Measurements from ENCODE around the gene ASIC1. TPM values are rescaled to one million over a fixed set of nuclear protein-coding genes. Genes with fewer than 3 reads are reported as not detected.
"Not testable (repeated sequence)": the region's sequence is repeated elsewhere in the genome, so short reads cannot be mapped to it uniquely, and the experiment has no call there.

Gene ASIC1
- total RNA-seq, 4 donors from 2014 or later, result 0.59 to 2.2 (median 1.5) TPM

DNA sequence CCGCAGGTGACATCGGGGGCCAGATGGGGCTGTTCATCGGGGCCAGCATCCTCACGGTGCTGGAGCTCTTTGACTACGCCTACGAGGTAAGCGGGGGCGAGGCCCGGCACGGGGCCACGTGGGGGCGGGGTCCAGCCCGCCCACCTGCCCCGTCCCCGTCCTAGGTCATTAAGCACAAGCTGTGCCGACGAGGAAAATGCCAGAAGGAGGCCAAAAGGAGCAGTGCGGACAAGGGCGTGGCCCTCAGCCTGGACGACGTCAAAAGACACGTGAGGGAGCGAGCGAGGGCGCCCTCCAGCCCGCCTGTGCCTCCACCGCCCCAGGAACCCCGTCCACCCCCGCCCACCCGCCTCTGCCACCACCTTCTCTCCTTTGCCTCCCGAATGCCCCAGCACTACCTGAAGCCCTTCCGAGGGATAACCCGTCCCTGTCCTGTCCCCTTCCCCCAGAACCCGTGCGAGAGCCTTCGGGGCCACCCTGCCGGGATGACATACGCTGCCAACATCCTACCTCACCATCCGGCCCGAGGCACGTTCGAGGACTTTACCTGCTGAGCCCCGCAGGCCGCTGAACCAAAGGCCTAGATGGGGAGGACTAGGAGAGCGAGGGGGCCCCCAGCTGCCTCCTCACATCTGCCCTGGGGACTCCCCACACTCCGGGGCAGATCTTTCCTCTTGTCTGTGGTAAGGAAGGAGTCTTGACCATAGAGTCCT is 23.9 kb downstream of the ASIC1 start:
- DNase-seq (ENCODE audit: low spot score in 2 of 2), result no peak
- 55% methylated on average over 21 of the region's 46 CpGs for WGBS
- Histone ChIP-seq H3K4me3 (peak overlapping the region; percentile 13), H3K27me3 (no peaks in the 10 kb centered on the region), H3K9me3 (no peaks in the 10 kb centered on the region), H3K4me1 (peaks cover 22% of the 10 kb centered on the region), H3K36me3 (no peaks in the 10 kb centered on the region), H3K27ac (no peak overlapping the region)
- TF ChIP-seq, protein P1, sequence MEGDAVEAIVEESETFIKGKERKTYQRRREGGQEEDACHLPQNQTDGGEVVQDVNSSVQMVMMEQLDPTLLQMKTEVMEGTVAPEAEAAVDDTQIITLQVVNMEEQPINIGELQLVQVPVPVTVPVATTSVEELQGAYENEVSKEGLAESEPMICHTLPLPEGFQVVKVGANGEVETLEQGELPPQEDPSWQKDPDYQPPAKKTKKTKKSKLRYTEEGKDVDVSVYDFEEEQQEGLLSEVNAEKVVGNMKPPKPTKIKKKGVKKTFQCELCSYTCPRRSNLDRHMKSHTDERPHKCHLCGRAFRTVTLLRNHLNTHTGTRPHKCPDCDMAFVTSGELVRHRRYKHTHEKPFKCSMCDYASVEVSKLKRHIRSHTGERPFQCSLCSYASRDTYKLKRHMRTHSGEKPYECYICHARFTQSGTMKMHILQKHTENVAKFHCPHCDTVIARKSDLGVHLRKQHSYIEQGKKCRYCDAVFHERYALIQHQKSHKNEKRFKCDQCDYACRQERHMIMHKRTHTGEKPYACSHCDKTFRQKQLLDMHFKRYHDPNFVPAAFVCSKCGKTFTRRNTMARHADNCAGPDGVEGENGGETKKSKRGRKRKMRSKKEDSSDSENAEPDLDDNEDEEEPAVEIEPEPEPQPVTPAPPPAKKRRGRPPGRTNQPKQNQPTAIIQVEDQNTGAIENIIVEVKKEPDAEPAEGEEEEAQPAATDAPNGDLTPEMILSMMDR (IDR thresholded peaks at IDR 0.05), result no peak
- TF ChIP-seq POLR2A (IDR thresholded peaks at IDR 0.05) (no peak), EP300 (IDR thresholded peaks at IDR 0.05) (no peak), POLR2AphosphoS5 (IDR thresholded peaks at IDR 0.05) (no peak)

GRCh38 chr12:50082644-50083043 is 25.2 kb downstream of the ASIC1 start:
- Histone ChIP-seq H3K9me3 (no peaks in the 10 kb centered on the region), H3K4me1 (peaks cover 25% of the 10 kb centered on the region), H3K27ac (no peak overlapping the region), H3K4me3 (no peak overlapping the region), H3K36me3 (peaks cover 11% of the 10 kb centered on the region), H3K27me3 (no peaks in the 10 kb centered on the region)
- no peak for TF ChIP-seq EP300 (IDR thresholded peaks at IDR 0.05)
- 82% methylated on average over 7 of the region's 7 CpGs for WGBS
- DNase-seq (ENCODE audit: low spot score in 2 of 2), result no peak

DNA sequence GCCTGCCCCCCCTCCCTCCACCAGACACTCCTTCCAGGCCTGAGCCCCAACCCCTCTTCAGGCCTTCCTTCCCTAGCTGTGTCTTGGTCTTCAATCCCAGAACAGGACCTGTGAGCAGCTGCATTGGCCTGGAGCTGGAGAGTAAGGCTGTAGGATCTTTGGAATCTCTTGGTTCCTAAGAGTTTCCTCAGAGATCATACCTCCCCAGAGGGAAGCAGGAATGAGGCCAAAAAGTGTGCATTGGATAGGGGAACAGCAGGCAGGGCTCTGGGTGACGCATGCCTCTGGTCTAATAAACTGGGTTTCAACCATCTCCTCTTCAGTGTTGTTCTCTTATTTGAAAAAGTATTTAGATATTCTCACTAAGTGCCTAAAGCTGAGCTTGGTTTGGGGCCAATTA is 25.9 kb downstream of the ASIC1 start:
- Histone ChIP-seq H3K4me3 (no peak overlapping the region), H3K36me3 (peaks cover 13% of the 10 kb centered on the region), H3K4me1 (peaks cover 25% of the 10 kb centered on the region), H3K9me3 (no peaks in the 10 kb centered on the region), H3K27ac (no peak overlapping the region), H3K27me3 (no peaks in the 10 kb centered on the region)
- no peak for DNase-seq (ENCODE audit: low spot score in 2 of 2)
- no peak for TF ChIP-seq EP300 (IDR thresholded peaks at IDR 0.05)
- TF ChIP-seq, protein P1 (IDR thresholded peaks at IDR 0.05), result no peak
- TF ChIP-seq POLR2A (IDR thresholded peaks at IDR 0.05), result no peak
- TF ChIP-seq POLR2AphosphoS5 (IDR thresholded peaks at IDR 0.05), result no peak
- 79% methylated on average over 1 of the region's 1 CpG for WGBS

DNA sequence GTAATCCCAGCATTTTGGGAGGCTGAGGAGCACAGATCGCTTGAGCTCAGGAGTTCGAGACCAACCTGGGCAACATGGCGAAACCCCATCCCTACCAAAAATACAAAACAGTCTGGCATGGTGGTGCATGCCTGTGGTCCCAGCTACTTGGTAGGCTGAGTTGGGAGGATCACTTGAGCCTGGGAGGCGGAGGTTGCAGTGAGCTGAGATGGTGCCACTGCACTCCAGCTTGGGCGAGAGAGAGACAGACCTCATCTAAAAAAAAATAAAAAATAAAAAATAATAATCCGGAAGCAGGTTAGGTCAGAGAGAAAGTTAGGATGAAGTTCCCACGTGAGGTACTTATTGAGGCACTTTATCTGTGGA is 27.0 kb downstream of the ASIC1 start:
- WGBS, result 41% methylated on average over 7 of the region's 7 CpGs
- Histone ChIP-seq H3K27ac (peak overlapping the region; percentile 97), H3K4me3 (peak overlapping the region; percentile 82), H3K36me3 (peaks cover 18% of the 10 kb centered on the region), H3K4me1 (peaks cover 25% of the 10 kb centered on the region)
- not testable (repeated sequence) for H3K9me3 ChIP-seq; H3K27me3 ChIP-seq; DNase-seq (ENCODE audit: low spot score in 2 of 2)

- Histone ChIP-seq H3K4me3 (peak within 1 kb of the TSS; percentile 82), H3K27me3 (no peaks in the 10 kb centered on the region), H3K36me3 (peaks cover 24% of the 10 kb centered on the region), H3K9me3 (no peaks in the 10 kb centered on the region), H3K27ac (peak within 1 kb of the TSS; percentile 97), H3K4me1 (peaks cover 25% of the 10 kb centered on the region)
- TF ChIP-seq, protein P1 (IDR thresholded peaks at IDR 0.05), result peak in 1 of 2 donors; percentile 15
- TF ChIP-seq POLR2AphosphoS5 (IDR thresholded peaks at IDR 0.05), result no peak
- DNase-seq (ENCODE audit: low spot score in 2 of 2), result peak; percentile 93 to 95
- 1% methylated on average over 28 of the region's 69 CpGs for WGBS
Measured at GRCh38 chr12:50084775-50085614, 27.6 kb downstream of the ASIC1 start, which contains the start of gene SMARCD1. Gene SMARCD1, plus strand, starts transcription at chr12:50085342. Its CDS starts 28 bp downstream, at chr12:50085370.

DNA sequence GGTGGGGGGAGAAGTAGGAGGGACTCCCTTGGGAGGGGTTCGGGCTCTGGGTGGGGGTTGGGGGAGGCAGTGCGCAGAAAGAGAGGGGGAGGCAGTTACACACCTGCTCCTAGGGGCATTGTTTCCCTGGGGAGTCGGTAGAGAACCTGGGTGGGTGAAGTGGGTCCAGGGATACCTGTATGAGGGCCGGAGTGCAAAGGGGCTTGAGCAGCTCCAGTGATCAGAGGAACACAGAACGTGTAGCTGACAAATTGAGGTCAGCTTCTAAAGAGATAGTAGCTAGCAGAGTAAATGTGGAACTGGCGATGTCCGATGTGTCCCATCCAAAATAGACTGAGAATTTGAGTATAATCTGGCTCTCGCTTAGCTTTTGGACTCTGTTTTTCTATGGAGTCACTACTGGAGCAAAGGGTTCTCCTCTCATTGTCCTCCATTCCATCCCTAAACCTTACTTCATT is 28.2 kb downstream of the ASIC1 start:
- peak overlapping the region; percentile 82 for H3K4me3 ChIP-seq
- 6% methylated on average over 8 of the region's 8 CpGs for WGBS
- TF ChIP-seq POLR2AphosphoS5 (IDR thresholded peaks at IDR 0.05) (no peak), POLR2A (IDR thresholded peaks at IDR 0.05) (no peak), EP300 (IDR thresholded peaks at IDR 0.05) (no peak)
- TF ChIP-seq, protein P1 (IDR thresholded peaks at IDR 0.05), result no peak
- H3K4me1 ChIP-seq, result peaks cover 25% of the 10 kb centered on the region
- DNase-seq (ENCODE audit: low spot score in 2 of 2), result no peak
- no peaks in the 10 kb centered on the region for H3K27me3 ChIP-seq
- H3K27ac ChIP-seq, result peak overlapping the region; percentile 97
- H3K9me3 ChIP-seq, result no peaks in the 10 kb centered on the region
- peaks cover 30% of the 10 kb centered on the region for H3K36me3 ChIP-seq
